Hypothalamus (tissue), 51 donors: ENCODE data around the gene RPTOR.

ENCODE experiments used
- DNase-seq, 51 donors: peaks; one replicate each; lab custom pipeline; 2025; lab: John Stamatoyannopoulos, UW

RPTOR gene

DNA sequence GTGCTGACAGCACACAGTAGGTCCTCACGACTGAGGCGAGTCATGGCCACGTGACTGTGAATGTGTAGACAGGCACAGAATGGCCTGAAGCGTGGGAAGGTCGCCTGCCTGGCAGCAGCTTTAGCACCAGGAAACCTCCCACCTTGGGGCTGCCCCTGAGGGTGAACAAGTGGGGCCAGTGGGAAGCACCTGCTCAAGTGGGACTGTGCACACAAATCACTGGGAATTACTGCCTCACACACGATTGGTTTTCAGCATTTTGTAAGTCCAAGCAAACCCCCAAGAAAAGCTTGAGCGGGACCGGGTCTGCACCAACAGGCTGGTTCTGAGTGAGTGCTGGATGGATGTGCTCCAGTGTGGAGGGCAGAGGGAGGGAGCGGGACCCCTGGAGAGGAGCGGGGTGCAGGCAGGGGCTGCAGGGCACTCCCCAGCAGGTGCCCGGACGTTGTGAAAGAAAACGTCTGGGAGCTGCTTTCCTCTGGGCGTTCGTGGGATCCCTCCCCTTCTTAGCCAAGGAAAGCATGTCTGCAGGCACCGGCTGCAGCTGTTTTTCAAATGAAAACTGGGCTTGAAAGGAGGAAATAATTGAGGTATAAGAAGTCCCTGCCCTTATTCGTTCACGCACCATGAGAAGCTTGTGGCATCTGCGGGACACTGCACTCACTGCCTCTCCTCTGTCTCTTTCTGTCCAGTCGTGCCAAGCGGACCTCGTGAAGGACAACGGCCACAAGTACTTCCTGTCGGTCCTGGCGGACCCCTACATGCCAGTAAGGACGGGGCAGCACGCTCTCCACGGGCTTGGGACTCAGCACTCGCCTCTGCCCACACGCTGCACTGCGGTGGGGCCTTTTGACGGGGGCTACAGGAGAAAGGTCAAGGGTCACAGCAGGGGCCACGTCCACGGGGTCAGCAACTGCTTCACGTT, 335.3 kb downstream of the RPTOR start:
- no peak for DNase-seq

- no peak for DNase-seq
These were observed 336.0 kb downstream of the RPTOR start for GRCh38 chr17:80880648-80880985.

- no peak for DNase-seq
These were observed 336.7 kb downstream of the RPTOR start for GRCh38 chr17:80881306-80881705.

DNA sequence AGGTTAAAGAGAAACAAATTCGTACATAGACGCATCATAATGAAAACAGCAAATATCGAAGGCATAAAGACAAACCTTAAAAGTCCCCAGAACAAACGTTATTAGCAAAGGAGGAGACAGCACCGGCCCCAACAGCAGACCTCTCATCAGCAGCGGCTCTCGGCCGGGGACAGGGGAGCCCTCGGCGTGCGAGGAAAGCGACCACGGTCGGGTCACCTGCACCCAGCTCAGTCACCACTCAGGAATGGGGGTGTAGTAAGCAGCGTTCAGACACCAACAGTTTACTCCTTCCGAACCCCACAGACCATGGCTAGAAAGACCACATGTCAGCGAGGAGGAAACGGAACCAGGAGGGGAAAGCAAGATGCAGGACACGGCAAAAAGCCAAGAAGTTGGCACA, 337.7 kb downstream of the RPTOR start:
- DNase-seq, result no peak

GRCh38 chr17:80882926-80883685, 338.5 kb downstream of the RPTOR start:
- no peak for DNase-seq

- no peak for DNase-seq
These were observed 339.4 kb downstream of the RPTOR start for GRCh38 chr17:80883831-80884735.

GRCh38 chr17:80884811-80885210, 340.2 kb downstream of the RPTOR start:
- no peak for DNase-seq

- DNase-seq, result no peak
These were observed 341.4 kb downstream of the RPTOR start for GRCh38 chr17:80885947-80886582.

- DNase-seq, result no peak
These were observed 342.3 kb downstream of the RPTOR start for GRCh38 chr17:80886641-80887573.

DNA sequence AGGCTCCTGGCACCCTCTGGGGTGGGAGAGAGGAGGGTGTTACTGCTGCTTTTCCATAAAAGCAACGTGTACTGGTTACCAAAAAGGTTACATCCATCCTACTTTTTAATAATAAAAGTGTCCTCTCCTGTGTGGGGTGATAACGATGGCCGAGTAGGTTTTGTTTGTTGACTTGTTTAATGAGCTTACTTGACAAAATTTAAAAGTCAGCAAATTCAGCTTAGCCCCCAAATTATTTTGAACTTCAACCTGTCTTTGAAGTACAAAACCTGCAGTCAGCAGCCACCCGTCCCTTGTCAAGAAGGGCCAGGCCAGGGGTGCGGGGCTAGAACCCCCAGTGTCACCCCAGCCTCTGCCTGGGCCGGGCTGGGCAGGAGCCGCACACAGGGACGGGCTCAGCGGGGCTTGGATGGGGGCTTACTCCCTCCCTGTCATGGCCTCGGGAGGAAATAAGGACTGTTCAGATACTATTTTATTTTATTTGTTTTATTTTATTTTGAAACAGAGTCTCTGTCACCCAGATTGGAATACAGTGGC, 343.1 kb downstream of the RPTOR start:
- no peak for DNase-seq

GRCh38 chr17:80888276-80889160, 343.9 kb downstream of the RPTOR start:
- DNase-seq, result no peak

DNA sequence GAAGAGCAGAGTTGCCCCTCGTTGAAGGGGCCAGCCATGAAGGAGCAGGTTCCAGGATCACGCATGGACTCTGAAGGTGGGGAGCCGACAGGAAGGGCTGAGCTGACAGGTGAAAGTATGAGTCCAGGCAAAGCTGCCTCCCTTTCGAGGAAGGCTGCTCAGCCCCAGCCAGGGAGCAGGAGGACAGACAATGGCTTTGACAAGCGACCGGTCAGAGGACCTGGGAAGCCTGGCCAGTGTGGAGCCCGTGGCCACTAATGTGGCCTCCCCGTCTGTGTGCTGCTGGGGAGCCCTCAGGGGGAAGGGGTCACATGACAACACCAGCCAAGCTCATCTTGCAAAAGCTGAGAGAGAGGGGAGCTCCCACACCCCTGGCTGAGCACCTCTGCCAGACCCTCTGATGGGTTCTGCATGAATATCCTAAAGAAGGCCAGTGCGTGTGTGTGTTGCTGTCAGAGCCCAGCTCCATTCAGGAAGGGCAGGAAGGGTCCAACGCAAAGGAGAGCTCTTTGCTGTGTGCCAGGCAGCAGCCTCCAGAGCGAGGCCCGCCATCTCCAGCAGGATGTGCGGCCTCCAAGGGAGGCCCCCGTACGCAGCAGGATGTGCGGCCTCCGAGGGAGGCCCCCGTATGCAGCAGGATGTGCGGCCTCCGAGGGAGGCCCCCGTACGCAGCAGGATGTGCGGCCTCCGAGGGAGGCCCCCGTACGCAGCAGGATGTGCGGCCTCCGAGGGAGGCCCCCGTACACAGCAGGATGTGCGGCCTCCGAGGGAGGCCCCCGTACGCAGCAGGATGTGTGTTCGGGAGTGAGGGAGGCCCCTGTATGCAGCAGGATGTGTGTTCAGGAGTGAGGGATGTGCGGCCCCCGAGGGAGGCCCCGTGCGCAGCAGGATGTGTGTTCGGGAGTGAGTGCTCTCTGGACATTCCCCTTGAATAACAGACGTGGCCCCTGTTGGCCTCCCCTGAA, 344.9 kb downstream of the RPTOR start:
- no peak for DNase-seq

DNA sequence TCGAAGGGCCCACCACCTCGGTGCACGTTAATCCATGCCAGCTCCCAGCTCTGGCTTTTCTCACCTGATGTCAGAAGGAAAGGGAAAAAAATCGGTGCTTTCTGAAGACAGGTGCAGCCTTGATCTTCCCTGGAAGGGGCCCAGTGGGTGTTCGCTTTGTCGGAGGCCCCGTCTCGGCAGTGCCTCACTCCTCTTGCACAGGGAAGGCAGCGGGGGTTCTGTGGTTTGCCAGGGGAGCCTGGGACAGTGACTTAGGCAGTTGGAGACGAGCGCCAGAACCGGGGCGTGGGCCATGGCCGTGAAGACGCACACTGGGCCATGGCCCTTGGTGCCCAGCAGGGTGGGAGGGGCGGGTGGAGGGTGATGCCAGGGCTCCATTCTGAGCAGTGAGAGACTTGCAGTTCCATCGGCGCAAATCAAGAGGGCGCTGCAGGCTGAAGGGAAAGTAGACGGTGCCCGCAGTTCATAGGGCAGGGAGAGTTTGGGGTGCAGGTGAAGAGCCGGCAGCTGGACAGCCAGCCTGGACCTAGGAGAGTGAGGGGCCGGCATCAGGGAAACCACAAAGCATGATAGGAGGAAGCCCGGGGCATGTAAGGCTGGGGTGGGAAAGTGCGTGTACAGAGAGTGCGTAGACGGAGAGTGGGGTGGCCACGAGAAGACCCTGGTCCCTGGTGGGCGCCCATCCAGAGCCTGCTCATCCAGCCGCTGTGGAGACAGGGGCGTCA, 345.7 kb downstream of the RPTOR start:
- DNase-seq, result no peak

DNA sequence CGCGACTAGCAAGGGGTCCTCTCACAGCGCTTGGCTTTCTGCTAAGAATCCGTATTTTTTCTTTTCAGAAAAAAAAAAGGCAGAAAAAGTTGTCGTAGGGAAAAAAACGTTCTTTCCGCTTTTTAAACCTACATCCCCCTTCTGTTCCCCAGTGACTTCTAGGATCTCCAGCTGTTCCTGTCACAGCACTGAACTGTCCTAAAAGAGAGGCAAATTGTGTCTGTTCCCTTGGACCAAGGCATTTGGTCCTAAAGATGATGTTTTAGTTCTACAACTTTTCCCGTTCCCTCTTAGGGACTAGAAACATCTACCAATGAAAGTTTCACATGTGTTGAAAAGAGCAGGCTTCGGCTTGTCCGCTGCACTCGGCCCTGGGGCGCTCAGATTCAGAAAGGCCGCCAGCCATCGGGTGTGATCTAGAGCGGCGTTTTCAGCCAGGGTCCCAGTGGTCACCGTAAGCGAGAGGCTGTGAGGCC, 346.3 kb downstream of the RPTOR start:
- no peak for DNase-seq

DNA sequence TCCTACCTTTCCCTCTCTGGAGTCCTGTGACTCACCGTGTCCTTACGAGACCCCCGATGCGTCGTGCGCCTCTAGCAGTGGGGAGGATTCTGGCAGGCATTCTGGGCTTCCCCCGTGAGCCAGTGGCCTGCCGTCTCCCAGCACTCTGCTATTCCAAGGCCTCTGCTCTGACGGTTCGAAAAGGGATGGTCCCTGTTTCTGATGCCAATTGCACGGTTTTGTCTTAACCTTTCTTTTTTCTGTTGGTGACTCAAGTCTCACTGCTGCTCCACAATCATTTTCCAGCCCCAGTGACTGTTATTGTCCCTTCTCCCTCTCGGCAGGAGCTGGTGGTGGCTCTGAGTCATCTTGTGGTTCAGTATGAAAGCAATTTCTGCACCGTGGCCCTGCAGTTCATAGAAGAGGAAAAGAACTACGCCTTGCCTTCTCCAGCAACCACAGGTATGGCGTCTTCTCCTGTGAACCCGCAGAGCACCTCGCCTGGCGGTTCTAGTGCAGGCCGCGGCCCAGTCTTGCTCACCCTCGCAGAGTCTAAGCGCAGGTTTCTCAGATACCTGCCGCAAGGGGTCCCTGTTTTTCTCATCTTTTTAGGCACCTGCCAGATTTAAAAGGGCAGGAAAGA, 346.9 kb downstream of the RPTOR start:
- DNase-seq, result peak in 5 of 51 donors; percentile 23 to 63 (median 26)
